ENCODE results near the gene IFT81.

- TF ChIP-seq ESRRA (CRISPR knock-in tag; IDR thresholded peaks at IDR 0.05; ENCODE audit: borderline replicate concordance) (no peak), FOXP1 (CRISPR knock-in tag; IDR thresholded peaks at IDR 0.05; ENCODE audit: borderline replicate concordance) (no peak), HMGXB4 (CRISPR knock-in tag; IDR thresholded peaks at IDR 0.05) (no peak), ZNF317 (CRISPR knock-in tag; IDR thresholded peaks at IDR 0.05; ENCODE audit: borderline replicate concordance, low read depth) (no peak), ZNF121 (CRISPR knock-in tag; IDR thresholded peaks at IDR 0.05) (no peak), SP1 (CRISPR knock-in tag; conservative IDR thresholded peaks at IDR 0.05) (no peak), CBFB (CRISPR knock-in tag; IDR thresholded peaks at IDR 0.05; ENCODE audit: low read depth) (no peak)
- TF ChIP-seq, protein P1, sequence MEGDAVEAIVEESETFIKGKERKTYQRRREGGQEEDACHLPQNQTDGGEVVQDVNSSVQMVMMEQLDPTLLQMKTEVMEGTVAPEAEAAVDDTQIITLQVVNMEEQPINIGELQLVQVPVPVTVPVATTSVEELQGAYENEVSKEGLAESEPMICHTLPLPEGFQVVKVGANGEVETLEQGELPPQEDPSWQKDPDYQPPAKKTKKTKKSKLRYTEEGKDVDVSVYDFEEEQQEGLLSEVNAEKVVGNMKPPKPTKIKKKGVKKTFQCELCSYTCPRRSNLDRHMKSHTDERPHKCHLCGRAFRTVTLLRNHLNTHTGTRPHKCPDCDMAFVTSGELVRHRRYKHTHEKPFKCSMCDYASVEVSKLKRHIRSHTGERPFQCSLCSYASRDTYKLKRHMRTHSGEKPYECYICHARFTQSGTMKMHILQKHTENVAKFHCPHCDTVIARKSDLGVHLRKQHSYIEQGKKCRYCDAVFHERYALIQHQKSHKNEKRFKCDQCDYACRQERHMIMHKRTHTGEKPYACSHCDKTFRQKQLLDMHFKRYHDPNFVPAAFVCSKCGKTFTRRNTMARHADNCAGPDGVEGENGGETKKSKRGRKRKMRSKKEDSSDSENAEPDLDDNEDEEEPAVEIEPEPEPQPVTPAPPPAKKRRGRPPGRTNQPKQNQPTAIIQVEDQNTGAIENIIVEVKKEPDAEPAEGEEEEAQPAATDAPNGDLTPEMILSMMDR (IDR thresholded peaks at IDR 0.05) = no peak
- TF ChIP-seq, protein P2, sequence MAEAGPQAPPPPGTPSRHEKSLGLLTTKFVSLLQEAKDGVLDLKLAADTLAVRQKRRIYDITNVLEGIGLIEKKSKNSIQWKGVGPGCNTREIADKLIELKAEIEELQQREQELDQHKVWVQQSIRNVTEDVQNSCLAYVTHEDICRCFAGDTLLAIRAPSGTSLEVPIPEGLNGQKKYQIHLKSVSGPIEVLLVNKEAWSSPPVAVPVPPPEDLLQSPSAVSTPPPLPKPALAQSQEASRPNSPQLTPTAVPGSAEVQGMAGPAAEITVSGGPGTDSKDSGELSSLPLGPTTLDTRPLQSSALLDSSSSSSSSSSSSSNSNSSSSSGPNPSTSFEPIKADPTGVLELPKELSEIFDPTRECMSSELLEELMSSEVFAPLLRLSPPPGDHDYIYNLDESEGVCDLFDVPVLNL (CRISPR knock-in tag; IDR thresholded peaks at IDR 0.05; ENCODE audit: borderline replicate concordance, low read depth) = no peak
- TF ChIP-seq, protein P3, sequence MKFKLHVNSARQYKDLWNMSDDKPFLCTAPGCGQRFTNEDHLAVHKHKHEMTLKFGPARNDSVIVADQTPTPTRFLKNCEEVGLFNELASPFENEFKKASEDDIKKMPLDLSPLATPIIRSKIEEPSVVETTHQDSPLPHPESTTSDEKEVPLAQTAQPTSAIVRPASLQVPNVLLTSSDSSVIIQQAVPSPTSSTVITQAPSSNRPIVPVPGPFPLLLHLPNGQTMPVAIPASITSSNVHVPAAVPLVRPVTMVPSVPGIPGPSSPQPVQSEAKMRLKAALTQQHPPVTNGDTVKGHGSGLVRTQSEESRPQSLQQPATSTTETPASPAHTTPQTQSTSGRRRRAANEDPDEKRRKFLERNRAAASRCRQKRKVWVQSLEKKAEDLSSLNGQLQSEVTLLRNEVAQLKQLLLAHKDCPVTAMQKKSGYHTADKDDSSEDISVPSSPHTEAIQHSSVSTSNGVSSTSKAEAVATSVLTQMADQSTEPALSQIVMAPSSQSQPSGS (CRISPR knock-in tag; IDR thresholded peaks at IDR 0.05; ENCODE audit: borderline replicate concordance, low read depth) = no peak
- TF ChIP-seq, protein P4, sequence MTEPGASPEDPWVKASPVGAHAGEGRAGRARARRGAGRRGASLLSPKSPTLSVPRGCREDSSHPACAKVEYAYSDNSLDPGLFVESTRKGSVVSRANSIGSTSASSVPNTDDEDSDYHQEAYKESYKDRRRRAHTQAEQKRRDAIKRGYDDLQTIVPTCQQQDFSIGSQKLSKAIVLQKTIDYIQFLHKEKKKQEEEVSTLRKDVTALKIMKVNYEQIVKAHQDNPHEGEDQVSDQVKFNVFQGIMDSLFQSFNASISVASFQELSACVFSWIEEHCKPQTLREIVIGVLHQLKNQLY (CRISPR knock-in tag; IDR thresholded peaks at IDR 0.05) = no peak
Observed at GRCh38 chr12:110111476-110112334, 12.5 kb upstream of the IFT81 start.
